ENCODE data around the gene HMCN1.
A peak's percentile ranks its signal among the peaks of the same experiment; 100 is the strongest.

HMCN1 gene

DNA sequence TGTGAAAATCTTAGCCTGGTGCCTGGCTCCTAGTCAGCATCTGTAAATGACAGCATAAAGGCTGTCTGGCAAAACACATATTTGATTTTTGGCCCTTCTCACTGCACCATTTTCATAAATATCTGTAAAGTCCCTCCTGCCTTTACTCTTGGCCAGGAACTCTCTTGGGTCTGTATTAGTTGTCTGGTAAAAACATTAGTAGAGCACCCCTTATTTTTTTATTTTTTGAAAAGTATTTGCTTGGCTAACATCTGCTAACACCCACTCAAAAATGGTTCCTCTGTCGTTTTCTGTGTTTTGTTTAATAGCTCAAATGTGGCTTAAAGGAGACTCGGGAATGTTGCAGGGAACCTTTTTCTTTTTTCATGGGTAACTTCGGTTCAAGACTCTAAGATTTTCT, 293.4 kb downstream of the HMCN1 start:
- no peak for DNase-seq (ENCODE audit: low read depth in 3 of 3)

DNA sequence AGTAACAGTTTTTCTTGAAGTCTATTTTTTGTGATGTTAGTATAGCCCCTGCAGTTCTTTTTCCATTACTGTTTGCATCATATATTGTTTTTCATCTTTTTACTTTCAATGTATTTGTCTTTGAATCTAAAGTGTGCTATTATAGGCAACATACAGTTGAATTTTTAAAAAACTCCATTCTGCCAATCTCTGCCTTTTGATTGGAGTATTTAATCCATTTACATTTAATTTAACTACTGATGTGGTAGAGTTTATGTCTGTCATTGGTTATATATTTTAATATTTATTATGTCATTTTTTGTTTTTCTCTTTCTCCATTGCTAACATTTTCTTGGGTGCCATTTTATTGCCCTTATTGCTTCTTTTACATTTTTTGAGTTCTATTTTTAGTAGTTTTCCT, 296.3 kb downstream of the HMCN1 start:
- DNase-seq (ENCODE audit: low read depth in 3 of 3), result no peak

DNA sequence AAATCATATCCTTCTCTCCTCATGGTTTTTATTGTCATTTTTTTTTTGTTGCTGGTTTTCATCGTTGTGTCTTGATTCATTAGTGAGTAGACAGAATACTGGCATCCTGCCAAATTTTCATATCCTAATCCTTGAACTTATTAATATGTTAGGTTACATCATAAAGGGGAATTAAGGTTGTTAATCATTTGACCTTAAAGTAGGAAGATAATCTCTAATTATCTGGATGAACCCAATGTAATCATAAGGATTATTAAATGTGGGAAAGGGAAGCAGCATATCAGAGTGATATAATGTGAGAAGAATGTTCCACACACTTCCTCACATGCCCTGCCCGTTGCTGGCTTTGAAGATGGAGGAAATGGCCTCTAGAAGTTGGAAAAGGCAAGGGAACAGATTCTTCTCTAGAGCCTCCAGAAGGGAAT, 299.7 kb downstream of the HMCN1 start:
- no peak for DNase-seq (ENCODE audit: low read depth in 3 of 3)

DNA sequence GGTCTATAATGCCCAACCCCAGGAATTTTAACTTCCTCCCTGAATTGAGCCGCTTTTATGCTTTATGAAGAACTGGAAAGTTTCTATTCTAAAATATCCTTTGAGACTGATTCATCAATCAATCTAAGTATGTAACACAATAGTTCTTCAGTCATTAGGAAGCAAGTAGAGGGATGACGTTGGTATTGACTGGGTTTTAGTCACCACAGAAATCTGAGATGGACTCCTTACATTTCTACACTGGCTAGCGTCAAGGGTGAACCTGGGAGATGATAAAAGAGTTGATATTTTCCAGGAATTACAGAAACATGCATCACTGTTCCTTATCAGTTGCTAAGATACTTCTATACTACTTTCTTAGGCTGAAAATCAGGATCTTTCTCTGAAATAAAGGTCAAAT, 308.0 kb downstream of the HMCN1 start:
- no peak for DNase-seq (ENCODE audit: low read depth in 3 of 3)

DNA sequence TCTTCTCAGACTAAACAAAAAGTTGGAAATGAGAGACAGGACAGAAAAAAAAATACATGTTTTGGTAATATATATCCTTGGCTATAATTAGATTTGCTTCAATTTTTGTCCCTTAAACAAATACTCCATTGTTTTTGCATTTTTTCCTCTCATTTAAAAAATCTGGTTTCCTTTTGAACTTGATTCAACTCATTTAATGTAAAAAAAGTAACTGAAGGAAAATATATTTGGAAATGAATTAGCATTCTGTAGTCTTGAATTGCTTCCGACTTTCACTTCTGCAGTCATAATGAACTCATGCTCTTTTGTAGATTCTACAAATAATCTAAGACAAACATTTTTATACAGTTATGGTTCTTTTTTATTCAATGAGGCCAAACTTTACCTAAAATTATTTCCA, 309.1 kb downstream of the HMCN1 start:
- DNase-seq (ENCODE audit: low read depth in 3 of 3), result no peak

DNA sequence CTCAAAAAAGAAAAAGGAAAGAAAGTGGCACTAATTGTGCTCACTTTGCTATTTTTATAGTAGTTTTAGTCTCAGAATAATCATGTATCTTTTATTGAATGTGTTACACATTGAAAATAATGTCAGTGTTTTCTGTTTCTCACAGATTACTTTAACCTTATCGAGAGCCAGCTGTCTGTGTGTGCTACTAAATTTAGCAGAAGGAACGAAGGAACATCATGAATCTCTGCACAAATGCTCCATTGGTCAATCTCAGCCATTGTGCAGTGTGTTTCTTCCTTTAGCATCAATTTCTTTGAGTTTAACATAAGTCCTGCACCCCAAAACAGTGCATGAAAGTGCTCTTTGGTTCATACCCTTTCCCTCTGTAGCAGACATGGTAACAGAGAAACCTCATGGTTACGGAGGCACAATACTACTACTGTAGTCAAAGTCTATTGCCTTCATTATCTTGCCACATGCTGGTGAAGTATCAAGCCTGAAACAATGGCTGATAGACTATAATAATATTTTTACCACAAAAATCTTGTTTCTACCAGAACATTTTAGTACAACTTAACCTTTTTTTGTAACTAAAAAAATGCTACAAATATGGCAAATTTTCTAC, 310.0 kb downstream of the HMCN1 start:
- DNase-seq (ENCODE audit: low read depth in 3 of 3), result no peak

DNA sequence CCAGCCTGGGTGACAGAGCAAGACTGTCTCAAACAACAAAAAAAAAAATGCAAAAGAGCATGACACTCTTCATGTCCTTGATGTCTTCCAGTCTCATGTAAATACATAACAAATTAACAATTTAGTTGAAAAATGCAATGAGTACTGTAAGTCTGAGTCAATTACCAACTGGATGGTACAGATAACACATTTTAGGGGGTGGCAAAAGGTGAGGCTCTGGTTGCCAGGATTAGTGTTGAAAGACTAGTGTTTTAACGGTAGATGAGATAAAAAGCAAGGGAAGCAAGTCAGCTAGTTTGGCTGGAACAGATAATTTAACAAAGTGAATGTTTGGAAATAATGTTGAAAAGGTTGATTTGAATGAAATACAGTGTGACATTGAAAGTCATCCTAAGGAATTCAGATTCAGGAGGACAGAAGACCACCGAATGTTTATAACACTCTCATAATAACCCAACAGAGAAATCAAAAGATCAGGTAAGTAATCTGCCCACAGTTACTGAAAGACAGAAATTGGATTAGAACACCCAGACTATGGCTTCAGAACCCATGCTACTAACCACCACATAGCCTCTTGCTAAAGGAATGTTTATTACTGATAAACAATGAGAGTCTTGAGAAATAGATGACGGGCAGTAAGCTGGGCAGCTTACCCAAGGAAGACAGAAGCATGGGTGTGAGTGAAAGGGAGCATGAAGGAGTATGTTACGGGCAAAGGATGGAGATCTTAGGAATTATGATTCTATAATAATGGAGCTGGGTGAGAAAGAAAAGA, 312.4 kb downstream of the HMCN1 start:
- DNase-seq (ENCODE audit: low read depth in 3 of 3), result no peak

DNA sequence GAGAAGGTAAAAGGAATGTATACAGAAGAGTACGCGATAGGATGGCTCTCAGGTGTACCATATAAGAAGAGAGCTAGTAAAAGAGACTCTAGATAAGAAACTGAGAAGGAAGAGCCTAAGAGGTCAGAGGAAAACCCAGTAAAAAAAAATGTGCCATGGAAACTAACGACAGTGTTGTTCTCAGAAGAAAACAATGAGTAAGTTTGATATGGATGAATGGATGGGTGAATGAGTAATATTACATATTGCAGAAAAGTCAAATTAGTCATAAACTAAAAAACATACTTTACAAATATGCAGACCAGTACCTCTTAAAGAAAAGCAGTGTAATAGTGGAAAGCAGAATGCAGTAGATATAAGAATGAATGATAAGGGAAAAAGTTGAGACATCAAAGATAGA, 316.2 kb downstream of the HMCN1 start:
- DNase-seq (ENCODE audit: low read depth in 3 of 3), result no peak

DNA sequence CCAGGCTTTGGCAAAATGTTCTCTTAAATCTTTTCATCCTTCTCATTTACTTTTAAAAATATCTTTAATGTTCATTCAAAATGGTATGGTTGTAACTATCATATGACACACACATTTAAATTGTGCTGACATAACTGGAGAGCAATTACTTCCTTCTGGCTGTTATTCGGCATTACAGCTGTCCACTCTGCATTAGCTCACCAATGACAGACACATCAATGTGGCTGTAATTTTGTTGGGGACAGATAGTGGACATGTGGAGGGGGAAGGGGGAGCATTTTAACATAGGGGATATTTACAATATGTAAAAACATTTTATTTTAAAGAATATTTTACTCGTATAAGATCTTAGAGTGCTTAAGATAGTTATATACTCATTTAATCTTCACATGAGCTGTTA, 319.8 kb downstream of the HMCN1 start:
- DNase-seq (ENCODE audit: low read depth in 3 of 3), result no peak

DNA sequence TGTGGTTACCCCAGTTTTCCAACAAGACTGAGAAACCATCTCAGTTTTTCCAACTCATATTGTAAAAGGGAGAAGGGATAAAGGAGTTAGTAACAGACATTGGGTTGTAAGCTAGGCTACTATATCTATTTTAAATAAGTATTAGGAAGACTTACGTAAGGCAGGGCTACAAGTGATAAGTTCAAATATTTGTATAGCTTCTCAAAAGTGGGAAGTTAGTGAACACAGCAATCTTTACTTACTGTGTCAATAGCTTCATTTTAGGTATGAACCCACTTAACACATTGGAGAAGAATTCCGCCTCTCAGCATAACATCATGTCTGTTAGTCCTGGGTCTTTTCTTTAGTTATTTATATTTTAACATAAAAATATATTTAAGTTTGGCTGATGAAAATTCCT, 320.7 kb downstream of the HMCN1 start:
- no peak for DNase-seq (ENCODE audit: low read depth in 3 of 3)

DNA sequence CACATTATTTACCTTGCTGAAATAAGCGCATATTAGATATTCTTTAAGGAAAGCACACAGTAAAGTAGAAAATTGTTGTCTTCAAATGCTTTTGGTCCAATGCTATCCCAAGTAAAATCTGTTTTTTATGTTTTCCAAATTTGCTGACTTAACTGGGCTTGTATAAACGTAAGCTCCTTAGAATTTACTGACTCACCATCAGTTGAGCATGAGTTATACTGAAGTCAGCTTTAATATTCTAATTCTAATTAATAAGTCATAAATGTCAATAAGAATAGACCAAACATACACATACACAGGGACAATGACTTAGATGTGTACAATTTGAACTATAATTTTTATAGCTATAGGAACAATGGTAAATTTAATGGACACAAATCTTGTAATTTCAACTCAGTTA, 321.7 kb downstream of the HMCN1 start:
- no peak for DNase-seq (ENCODE audit: low read depth in 3 of 3)

DNA sequence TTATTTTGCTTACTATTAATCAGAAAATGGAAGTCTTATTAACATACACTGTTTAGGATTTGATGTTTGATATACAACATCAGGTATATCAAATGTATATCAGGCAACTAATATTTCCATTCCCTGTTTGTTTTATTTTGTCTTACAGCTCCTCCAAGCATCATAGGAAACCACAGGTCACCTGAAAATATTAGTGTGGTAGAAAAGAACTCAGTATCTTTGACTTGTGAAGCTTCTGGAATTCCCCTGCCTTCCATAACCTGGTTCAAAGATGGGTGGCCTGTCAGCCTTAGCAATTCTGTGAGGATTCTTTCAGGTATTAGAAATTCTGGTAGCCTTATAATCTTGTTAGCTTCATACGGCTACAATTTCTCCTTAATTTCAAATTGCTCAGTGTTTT, 322.9 kb downstream of the HMCN1 start:
- DNase-seq (ENCODE audit: low read depth in 3 of 3), result no peak

DNA sequence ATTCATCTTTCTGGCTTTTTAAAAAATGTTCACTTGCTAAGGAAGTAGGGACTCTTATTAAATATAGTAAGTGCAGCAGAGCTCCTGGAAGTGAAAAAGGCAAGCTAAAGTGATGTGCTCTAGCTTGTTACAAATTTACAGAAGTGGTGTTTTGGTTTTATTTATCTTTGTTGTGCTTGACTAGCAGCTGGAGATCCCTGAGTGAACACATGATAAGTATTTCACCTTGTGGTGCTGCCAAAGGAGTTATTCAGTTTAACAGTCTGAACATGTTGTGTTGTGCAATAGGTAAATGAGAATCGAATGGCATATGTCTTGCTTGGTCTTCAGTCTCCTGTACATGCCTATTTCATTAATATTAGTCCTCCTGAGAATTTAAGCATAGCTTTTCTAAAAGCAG, 325.1 kb downstream of the HMCN1 start:
- no peak for DNase-seq (ENCODE audit: low read depth in 3 of 3)

DNA sequence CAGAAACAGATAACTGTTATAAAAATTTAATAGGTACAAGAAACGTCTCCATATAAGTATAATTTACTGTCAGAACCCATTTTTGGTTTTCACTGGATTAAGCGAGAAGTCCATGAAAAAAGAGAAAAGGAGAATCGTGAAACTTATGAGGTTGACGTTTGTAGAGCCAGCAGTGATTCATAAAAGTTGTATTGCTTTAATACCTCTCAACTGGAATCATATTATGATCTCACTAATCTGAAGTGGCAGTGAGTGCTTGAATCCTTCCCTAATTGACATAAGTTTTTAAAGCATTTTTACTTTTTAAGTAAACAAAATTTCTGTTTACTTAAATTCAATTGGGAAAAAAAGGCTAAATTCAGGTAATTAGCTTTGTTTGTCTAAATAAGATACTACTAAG, 325.6 kb downstream of the HMCN1 start:
- no peak for DNase-seq (ENCODE audit: low read depth in 3 of 3)

DNA sequence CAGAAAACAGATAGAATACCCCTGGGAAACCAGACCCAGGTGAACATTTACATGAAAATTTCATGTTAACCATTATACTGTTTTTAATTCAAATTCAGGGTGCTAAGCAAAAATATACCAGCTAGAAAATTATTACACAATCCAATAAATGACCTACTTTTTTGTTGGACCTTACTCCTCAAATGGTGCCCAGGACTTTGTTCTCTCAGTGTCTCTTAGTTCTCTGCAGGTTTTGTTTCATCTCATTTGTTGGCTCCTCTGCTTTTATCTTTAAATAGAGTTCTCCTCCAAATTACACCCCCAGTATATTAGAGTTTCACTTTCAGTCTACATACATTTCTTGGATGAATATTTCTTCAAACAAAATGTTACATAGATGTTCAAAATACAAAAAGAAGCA, 326.0 kb downstream of the HMCN1 start:
- DNase-seq (ENCODE audit: low read depth in 3 of 3), result no peak

DNA sequence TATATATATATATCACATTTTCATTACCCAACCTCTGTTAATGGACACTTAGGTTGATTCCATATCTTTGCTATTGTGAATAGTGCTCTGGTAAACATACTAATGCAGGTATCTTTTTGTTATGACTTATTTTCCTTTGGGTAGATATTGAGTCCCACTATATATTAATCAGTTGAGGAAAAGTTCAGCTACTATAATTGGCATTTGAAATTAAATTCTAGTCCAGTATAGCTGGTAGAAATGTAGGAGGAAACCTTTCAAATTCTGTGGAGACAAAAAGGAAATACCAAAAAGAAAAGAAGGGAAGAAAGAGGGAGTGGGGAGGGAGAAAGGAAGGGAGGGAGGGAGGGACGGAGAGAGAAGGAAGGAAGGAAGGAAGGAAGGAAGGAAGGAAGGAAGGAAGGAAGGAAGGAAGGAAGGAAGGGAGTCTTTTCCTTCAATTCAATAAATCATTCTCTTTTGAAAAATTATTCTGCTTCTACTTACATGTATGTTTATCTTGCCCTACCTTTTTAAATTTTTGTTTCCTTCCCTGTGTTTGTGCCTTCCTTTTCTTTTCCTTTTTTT, 329.0 kb downstream of the HMCN1 start:
- no peak for DNase-seq (ENCODE audit: low read depth in 3 of 3)

DNA sequence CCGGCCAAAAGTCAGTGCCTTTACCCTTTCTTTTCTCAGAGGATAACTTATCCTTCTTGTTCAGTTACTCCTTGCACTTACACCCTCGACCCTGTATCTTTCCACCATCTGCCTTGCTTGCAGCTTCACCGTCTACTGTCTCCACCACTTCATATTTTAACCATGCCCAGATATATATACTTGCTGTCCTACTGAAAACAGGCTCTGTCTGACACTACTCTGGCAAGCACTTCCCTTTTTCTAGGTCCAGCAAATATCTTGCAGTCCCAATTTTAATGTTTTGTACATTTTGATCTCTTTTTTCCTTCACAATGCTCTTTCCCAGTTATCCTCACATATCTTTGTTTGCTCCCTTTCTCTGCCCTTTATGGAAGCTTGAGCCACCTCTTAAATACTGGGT, 332.2 kb downstream of the HMCN1 start:
- DNase-seq (ENCODE audit: low read depth in 3 of 3), result no peak

DNA sequence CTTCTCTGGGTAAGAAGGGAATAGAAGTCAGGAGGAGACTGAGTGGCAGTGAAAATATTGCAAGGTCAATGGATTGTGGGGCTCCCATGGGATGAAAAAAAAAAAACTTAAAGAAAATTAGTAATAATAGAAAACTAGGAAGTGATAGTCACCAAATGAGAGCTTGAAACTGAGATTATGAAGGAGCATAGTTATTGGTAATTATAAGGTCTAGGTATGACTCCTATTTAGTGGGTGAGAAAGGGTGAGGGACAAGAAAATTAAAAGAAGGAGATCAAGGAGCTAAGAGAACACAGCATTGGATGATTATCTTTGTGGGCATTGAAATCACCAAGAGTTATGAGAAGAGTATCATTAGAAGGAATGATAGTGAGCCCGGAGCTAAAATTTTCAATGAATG, 339.5 kb downstream of the HMCN1 start:
- DNase-seq (ENCODE audit: low read depth in 3 of 3), result no peak

DNA sequence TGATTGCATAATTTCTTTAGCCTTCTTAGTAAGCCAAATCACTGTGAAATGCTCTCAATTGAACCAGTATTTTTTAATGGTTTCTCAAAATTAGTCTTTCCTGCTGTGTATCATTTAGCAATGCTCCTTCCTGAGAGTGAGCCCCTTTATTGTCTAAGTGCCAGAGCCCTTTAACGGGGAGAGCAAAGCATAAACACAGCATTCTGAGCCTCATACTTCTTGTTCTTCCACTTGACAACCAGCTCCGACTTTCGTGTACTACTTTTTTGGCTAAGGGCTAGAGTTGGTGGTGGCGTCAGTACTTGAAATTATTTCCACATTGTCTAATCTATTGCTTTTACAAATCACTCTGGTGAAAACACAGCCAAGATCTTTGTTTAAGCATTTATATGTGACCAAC, 341.8 kb downstream of the HMCN1 start:
- DNase-seq (ENCODE audit: low read depth in 3 of 3), result no peak

DNA sequence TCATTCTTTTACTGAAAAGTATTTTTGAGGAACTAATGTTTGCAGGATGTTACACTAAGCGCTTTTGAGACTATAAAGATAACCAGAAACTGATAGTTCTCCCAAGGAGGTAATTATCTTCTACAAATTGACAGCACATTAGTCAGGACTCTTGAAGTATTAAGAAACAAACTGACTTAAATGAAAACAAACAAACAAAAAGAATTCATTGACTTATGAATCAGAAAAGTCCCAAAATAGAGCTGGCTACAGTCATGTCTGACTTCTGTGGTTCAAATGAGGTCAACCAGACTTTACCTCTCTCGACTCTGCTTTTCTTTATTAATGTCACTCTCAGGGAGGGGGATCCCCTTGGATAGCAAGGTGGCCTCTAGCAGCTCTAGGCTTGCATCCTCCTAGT, 344.1 kb downstream of the HMCN1 start:
- no peak for DNase-seq (ENCODE audit: low read depth in 3 of 3)

DNA sequence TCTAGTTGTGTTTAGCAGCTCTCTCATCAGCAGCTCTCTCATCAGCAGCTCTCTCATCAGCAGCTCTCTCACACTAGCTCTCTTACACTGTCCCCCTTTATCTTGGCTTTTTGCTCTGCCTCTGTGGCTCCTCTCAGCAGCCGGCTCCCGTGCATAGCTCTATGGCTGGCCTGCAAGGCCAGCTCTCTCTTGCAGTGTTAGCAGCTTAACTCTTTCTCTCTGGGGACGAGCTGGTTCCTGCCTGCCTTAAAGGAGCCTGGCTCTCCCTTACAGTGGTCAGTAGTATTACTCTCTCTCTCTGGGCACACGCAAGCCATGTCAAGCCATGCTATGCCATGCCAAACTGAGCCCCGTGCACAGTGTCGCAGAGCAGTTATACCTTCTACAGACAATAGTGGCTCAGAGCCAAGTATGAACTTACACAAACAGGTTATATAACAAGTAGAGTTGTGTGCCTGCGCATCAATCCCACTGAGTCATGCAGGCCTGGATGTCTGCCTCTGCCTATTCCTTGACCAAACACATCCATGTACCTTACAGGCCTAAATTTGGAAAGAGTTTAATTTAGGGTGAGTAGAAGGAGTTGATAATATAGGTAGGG, 345.0 kb downstream of the HMCN1 start:
- no peak for DNase-seq (ENCODE audit: low read depth in 3 of 3)

DNA sequence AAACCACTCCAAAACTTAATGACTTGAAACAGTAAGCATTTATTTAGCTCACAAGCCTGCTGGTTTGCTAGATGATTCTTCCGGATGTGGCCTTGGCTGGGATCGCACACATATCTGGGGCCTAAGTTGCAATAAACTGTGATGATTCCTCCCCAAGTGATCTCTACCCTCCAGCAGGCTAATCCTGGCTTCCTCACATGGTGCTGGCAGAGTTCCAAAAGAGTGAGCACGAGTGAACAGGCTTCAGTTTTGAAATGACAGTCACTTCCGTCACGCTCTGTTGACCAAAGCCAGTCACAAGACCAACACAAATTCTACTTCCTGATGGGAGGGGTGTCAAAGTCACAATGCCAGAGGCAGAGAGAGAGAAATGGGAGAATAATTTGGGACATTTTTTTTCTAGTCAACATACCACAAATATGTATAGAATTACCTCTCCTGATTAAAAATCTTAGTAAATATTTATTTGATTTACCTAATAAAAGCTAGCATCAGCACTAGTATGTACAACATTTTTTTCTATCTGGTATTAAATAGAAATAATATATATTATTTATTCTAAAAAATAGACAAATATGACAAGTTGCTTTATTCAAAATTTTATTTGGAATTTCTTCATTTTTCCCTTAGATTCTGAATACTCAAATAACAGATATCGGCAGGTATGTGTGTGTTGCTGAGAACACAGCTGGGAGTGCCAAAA, 348.2 kb downstream of the HMCN1 start:
- peak in 1 of 3 experiments; percentile 1 for DNase-seq (ENCODE audit: low read depth in 3 of 3)
